Endothelial cell of umbilical vein (primary cell): ENCODE measurements around the gene SAP30L. TPM values are rescaled to one million over a fixed set of nuclear protein-coding genes. Genes with fewer than 3 reads are reported as not detected.

Experiments
- Bru-seq: library from RNA; stranded (reverse); fragments of 400-500 nt; gene quantifications from one replicate; lab custom pipeline; 2021; lab: Mats Ljungman, UMichigan
- BruChase-seq, 2 experiments: library from RNA; stranded (reverse); fragments of 400-500 nt; gene quantifications; one replicate each; lab custom pipeline; 2021; lab: Mats Ljungman, UMichigan
- BruUV-seq: library from RNA; stranded (reverse); fragments of 400-500 nt; replicated peaks from 2 replicates; lab custom pipeline; 2021; lab: Mats Ljungman, UMichigan
- CTCF ChIA-PET: fragments of 300-600, 350-600 bp; sonication (Branson Sonifier 250); formaldehyde crosslinking; loops from one replicate; lab custom pipeline; 2021; ENCODE audit warnings: antibody characterized with exemption, inconsistent platforms; lab: Charles Lee
- POLR2A ChIA-PET: fragments of 300-600, 350-600 bp; sonication (Branson Sonifier 250); formaldehyde crosslinking; loops from one replicate; lab custom pipeline; 2021; ENCODE audit warnings: antibody characterized with exemption, inconsistent platforms; lab: Charles Lee
- DNase-seq: peaks from one replicate; pipeline ENCODE4 v3.0.0-alpha.2; 2011; ENCODE audit warnings: low read depth, low spot score
- FAIRE-seq: peaks from 2 replicates; lab custom pipeline; 2011; peaks lifted over from hg19 to GRCh38; lab: Jason Lieb, UNC
- H2AFZ ChIP-seq: 2 replicates; pipeline ENCODE4 v1.6.0; 2012; ENCODE audit warnings: low read depth, low read length, control low read depth, inconsistent platforms
- H3K27ac ChIP-seq: 2 replicates; pipeline ENCODE4 v1.5.1; 2011; ENCODE audit warnings: low read depth, mild to moderate bottlenecking, control low read depth, low read length, moderate library complexity; ENCODE audit not compliant: insufficient read depth
- H3K27me3 ChIP-seq, 2 experiments: 2 replicates each; pipeline versions ENCODE4 v1.6.0 to v1.6.1; 2011; ENCODE audit warnings: low read length in 2 of 2, mixed read lengths in 1 of 2; ENCODE audit not compliant: control insufficient read depth in 2 of 2, insufficient read depth in 2 of 2
- H3K36me3 ChIP-seq, 2 experiments: 2 replicates in 1 of 2; 3 replicates in 1 of 2; pipeline ENCODE4 v1.5.1; 2011; ENCODE audit warnings: low read length in 2 of 2, mild to moderate bottlenecking in 1 of 2, moderate library complexity in 1 of 2; ENCODE audit not compliant: control insufficient read depth in 2 of 2, insufficient read depth in 2 of 2; ENCODE audit errors: extremely low read depth in 1 of 2
- H3K4me1 ChIP-seq: 3 replicates; pipeline ENCODE4 v1.5.1; 2011; ENCODE audit warnings: mild to moderate bottlenecking, low read length; ENCODE audit not compliant: control insufficient read depth, insufficient read depth; ENCODE audit errors: extremely low read depth
- H3K4me2 ChIP-seq: 2 replicates; pipeline ENCODE4 v1.6.1; 2011; ENCODE audit warnings: low read length, control low read depth, mixed read lengths; ENCODE audit not compliant: insufficient read depth
- H3K4me3 ChIP-seq, 3 experiments: fragments of 200-600 bp in 1 of 3; sonication (generic), shearing (Covaris generic) in 1 of 3; replicated peaks in 1 of 3; 2 replicates each; pipeline ENCODE4 v1.5.1; 2011 to 2016; ENCODE audit warnings: control low read depth in 3 of 3, low read length in 3 of 3, mild to moderate bottlenecking in 2 of 3, inconsistent platforms in 1 of 3, low read depth in 1 of 3, moderate library complexity in 1 of 3; ENCODE audit not compliant: insufficient read depth in 1 of 3
- H3K79me2 ChIP-seq: 2 replicates; pipeline ENCODE4 v1.6.0; 2012; ENCODE audit warnings: low read length, inconsistent platforms; ENCODE audit not compliant: control insufficient read depth, insufficient read depth
- H3K9ac ChIP-seq: replicated peaks from 2 replicates; pipeline ENCODE3; 2011; ENCODE audit warnings: low read length, control low read depth; ENCODE audit not compliant: insufficient read depth; ENCODE audit errors: extremely low read depth
- H3K9me1 ChIP-seq: replicated peaks from 3 replicates; pipeline ENCODE4 v1.6.0; 2011; ENCODE audit warnings: mild to moderate bottlenecking, low read length; ENCODE audit not compliant: control insufficient read depth, insufficient read depth; ENCODE audit errors: extremely low read depth
- H3K9me3 ChIP-seq: replicated peaks from 2 replicates; pipeline ENCODE4 v1.5.1; 2012; ENCODE audit warnings: low read length, inconsistent platforms; ENCODE audit not compliant: control insufficient read depth, insufficient read depth
- H4K20me1 ChIP-seq: replicated peaks from 2 replicates; pipeline ENCODE3; 2011; ENCODE audit warnings: mild to moderate bottlenecking, low read length; ENCODE audit not compliant: control insufficient read depth, insufficient read depth; ENCODE audit errors: extremely low read depth
- CTCF ChIP-seq, 2 donors: IDR thresholded peaks; 1 replicate in 1 of 2; 2 replicates in 1 of 2; pipeline ENCODE4 v1.5.1; 2011; ENCODE audit warnings: low read length in 2 of 2, mild to moderate bottlenecking in 2 of 2, moderate library complexity in 2 of 2, control low read depth in 1 of 2, inconsistent platforms in 1 of 2, low read depth in 1 of 2; ENCODE audit not compliant: insufficient read depth in 1 of 2; ENCODE audit errors: extremely low read depth in 1 of 2
- EZH2 ChIP-seq: IDR thresholded peaks from 2 replicates; pipeline ENCODE4 v1.6.1; 2012; ENCODE audit warnings: borderline replicate concordance, low read depth, mild to moderate bottlenecking, moderate library complexity, low read length, inconsistent platforms; ENCODE audit not compliant: severe bottlenecking
- JUN ChIP-seq: IDR thresholded peaks from 2 replicates; pipeline ENCODE4 v1.6.1; 2011; ENCODE audit warnings: borderline replicate concordance, low read depth; ENCODE audit not compliant: insufficient read length, insufficient read depth
- MYC ChIP-seq: IDR thresholded peaks from one replicate; pipeline ENCODE4 v1.6.1; 2011; ENCODE audit warnings: mild to moderate bottlenecking, low read depth, low read length
- POLR2A ChIP-seq: IDR thresholded peaks from 2 replicates; pipeline ENCODE4 v1.6.1; 2012; ENCODE audit warnings: low read depth, mild to moderate bottlenecking, control low read depth, low read length
- POLR2AphosphoS5 ChIP-seq: IDR thresholded peaks from 2 replicates; pipeline ENCODE4 v1.6.1; 2012; ENCODE audit warnings: low read depth, mild to moderate bottlenecking, control low read depth, low read length, moderate library complexity; ENCODE audit not compliant: insufficient read depth
- dilution Hi-C: fragments of 300-500 bp; cut with MboI; formaldehyde crosslinking; loops from one replicate; pipeline ENCODE4 v1.15.0; 2019; ENCODE audit warnings: low sequenced_read_pairs; ENCODE audit not compliant: extremely low pct_ligation_motif_present
- intact Hi-C: fragments of 100-400 bp; cut with micrococcal nuclease; formaldehyde crosslinking; loops from one replicate; pipeline ENCODE4 v1.10.0; 2022
- long read RNA-seq: library from polyadenylated mRNA; stranded (forward); transcript quantifications from one replicate; pipeline ENCODE4 v2.0.0, GENCODE V29; 2021
- polyA minus RNA-seq, 3 experiments: library from RNA; depleted of rRNA, polyadenylated mRNA; stranded (reverse); fragments of >200 nt; gene quantifications; 1 replicate in 1 of 3; 2 replicates in 2 of 3; pipeline ENCODE4 v1.2.3, GENCODE V29; 2011
- polyA plus RNA-seq, 4 experiments: library from polyadenylated mRNA; depleted of rRNA in 3 of 4; stranded (reverse) in 3 of 4; unstranded in 1 of 4; fragments of >200 nt; gene quantifications; 2 replicates each; pipeline versions ENCODE4 v1.2.1 to v1.2.3, GENCODE V29; 2011 to 2012; ENCODE audit warnings: missing spikeins in 1 of 4
- total RNA-seq: library from RNA; stranded (reverse); gene quantifications from 2 replicates; pipeline ENCODE4 v1.2.3, GENCODE V29; 2021
- TF ChIP-seq, protein P1 (sequence below): IDR thresholded peaks from 2 replicates; pipeline ENCODE4 v1.6.1; 2011; ENCODE audit not compliant: insufficient read depth, insufficient read length

The SAP30L gene
- 37.6 and 37.8 TPM in 2 replicates for total RNA-seq
- 18.1 and 21.7 TPM in 2 replicates for polyA plus RNA-seq
- 30.1 and 31.8 TPM in 2 replicates for polyA plus RNA-seq (2011; cell fraction: cytosol; rRNA removed)
- polyA plus RNA-seq (2011; cell fraction: nucleus; rRNA removed), result 21.1 and 23.9 TPM in 2 replicates
- polyA plus RNA-seq (2012), result 27.3 and 37.3 TPM in 2 replicates
- 18.4 and 28.5 TPM in 2 replicates for polyA minus RNA-seq
- 32.6 TPM for polyA minus RNA-seq (2011; cell fraction: cytosol; rRNA and poly(A)+ RNA removed)
- polyA minus RNA-seq (2011; cell fraction: nucleus; rRNA and poly(A)+ RNA removed), result 6.3 and 8.7 TPM in 2 replicates
- percentile 69 among the genes with signal in this experiment for Bru-seq, nascent RNA
- percentile 83 among the genes with signal in this experiment for BruChase-seq, experiment 1, labeled RNA remaining after a 6-hour chase
- BruChase-seq, experiment 2, labeled RNA remaining after a 2-hour chase, result percentile 67 among the genes with signal in this experiment
- long read RNA-seq, full-length matches to known transcripts, result 86 of 99 reads
- long read RNA-seq, partial matches to known transcripts, result 1 of 99 reads
- long read RNA-seq, other reads (novel, unspliced or antisense), result 12 of 99 reads

- Histone ChIP-seq H3K27ac (peak within 1 kb of the TSS; percentile 24), H3K9me3 (no peaks in the 10 kb centered on the region), H3K9me1 (no peaks in the 10 kb centered on the region), H3K27me3 (no peaks in the 10 kb centered on the region), H3K4me2 (peak within 1 kb of the TSS; percentile 94), H3K4me1 (peaks cover 16% of the 10 kb centered on the region), H4K20me1 (peaks cover 6% of the 10 kb centered on the region), H3K36me3 (peaks cover 0 to 2% of the 10 kb centered on the region in 2 experiments), H3K4me3 (peak within 1 kb of the TSS; percentile 82 to 98 (median 93)), H2AFZ (peak within 1 kb of the TSS; percentile 99), H3K9ac (peak within 1 kb of the TSS; percentile 76), H3K79me2 (peaks cover 26% of the 10 kb centered on the region)
- TF ChIP-seq POLR2A, result peak; percentile 50
- TF ChIP-seq, protein P1, sequence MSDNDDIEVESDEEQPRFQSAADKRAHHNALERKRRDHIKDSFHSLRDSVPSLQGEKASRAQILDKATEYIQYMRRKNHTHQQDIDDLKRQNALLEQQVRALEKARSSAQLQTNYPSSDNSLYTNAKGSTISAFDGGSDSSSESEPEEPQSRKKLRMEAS, result no peak
- peak; percentile 97 for DNase-seq
- intact Hi-C loops (loop anchor here (1.0 to 10.0 kb wide), 5 partner anchors 78 to 409 kb away; partner anchors contain the start of genes CNOT8, FAM114A2, FAXDC2 and MFAP3), dilution Hi-C loops (no loop called here)
- no TSS peak for BruUV-seq
- ChIA-PET CTCF (interaction anchor here (1.0 to 1.8 kb wide), 5 partner anchors 7 to 471 kb away, joined by 3 to 7 read pairs (median 4); no protein-coding TSS in a partner anchor), POLR2A (no interaction called here)
- FAIRE-seq, result peak; percentile 92
These were observed at the start of gene SAP30L for GRCh38 chr5:154445422-154446194. SAP30L (plus strand) TSS chr5:154445997; CDS start chr5:154446605, 608 bp downstream.

DNA sequence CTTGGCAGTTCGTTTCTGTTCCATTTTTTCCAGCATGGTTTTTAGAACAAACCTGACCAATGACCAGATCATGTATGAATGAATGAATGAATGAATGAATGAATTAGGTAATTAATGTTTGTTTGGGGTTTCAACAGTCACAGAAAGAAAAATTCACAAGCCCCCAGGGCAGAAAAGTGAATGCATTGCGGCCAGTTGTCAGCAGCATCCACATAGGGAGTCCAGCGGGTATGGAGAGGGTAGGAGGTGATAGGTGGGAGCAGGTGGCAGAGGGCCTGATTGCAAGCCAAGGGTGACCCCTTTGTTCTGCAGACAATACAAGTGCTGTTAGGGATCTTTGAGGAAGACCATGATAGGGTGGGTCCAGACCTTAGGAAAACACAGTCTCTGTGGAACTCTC is 49.7 kb upstream of the SAP30L start:
- Histone ChIP-seq H3K27ac (no peak overlapping the region), H3K4me3 (no peak overlapping the region), H3K9ac (no peak overlapping the region), H3K27me3 (no peaks in the 10 kb centered on the region), H3K9me3 (no peaks in the 10 kb centered on the region), H3K4me1 (peaks cover 10% of the 10 kb centered on the region), H4K20me1 (no peaks in the 10 kb centered on the region), H3K4me2 (no peak overlapping the region), H2AFZ (no peak overlapping the region), H3K79me2 (no peaks in the 10 kb centered on the region), H3K36me3 (peaks cover 0 to 4% of the 10 kb centered on the region in 2 experiments), H3K9me1 (no peaks in the 10 kb centered on the region)
- CTCF ChIA-PET, result interaction anchor here (1.8 kb wide), 1 partner anchor 206 kb away, joined by 6 read pairs; the partner anchor contains the start of gene GALNT10
- TF ChIP-seq MYC (no peak), CTCF (IDR thresholded peaks at IDR 0.05; ENCODE audit: extremely low read depth in 1 of 2, insufficient read depth in 1 of 2, low read depth in 1 of 2, low read length in 2 of 2) (no peak), POLR2A (no peak), EZH2 (no peak), POLR2AphosphoS5 (no peak), JUN (no peak)
- TF ChIP-seq, protein P1, result no peak
- dilution Hi-C loops (no loop called here), intact Hi-C loops (no loop called here)
- DNase-seq, result no peak
- no TSS peak for BruUV-seq
- FAIRE-seq, result no peak
- POLR2A ChIA-PET, result no interaction called here
